ENCODE data around the gene APLP2.

DNA sequence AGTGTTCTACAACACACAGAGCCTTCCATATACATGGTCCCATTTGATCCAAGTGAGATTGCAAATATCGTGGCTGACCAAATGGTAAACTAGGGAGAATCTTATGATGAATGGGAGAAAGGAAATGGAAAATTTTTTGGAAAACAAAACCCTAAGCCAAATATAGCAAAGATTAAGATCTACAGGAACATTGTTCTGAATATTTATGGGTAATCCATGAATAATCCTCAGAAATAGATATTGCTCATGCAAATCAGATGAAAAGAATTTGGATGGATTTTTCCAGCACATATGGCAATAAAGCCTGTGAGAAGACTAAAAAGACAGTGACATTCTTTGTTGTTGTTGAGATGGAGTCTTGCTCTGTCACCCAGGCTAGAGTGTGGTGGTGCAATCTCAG lies 45.3 kb upstream of the APLP2 start:
- no peak for TF ChIP-seq POLR2A (IDR thresholded peaks at IDR 0.05)
- TF ChIP-seq, protein P1, sequence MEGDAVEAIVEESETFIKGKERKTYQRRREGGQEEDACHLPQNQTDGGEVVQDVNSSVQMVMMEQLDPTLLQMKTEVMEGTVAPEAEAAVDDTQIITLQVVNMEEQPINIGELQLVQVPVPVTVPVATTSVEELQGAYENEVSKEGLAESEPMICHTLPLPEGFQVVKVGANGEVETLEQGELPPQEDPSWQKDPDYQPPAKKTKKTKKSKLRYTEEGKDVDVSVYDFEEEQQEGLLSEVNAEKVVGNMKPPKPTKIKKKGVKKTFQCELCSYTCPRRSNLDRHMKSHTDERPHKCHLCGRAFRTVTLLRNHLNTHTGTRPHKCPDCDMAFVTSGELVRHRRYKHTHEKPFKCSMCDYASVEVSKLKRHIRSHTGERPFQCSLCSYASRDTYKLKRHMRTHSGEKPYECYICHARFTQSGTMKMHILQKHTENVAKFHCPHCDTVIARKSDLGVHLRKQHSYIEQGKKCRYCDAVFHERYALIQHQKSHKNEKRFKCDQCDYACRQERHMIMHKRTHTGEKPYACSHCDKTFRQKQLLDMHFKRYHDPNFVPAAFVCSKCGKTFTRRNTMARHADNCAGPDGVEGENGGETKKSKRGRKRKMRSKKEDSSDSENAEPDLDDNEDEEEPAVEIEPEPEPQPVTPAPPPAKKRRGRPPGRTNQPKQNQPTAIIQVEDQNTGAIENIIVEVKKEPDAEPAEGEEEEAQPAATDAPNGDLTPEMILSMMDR (IDR thresholded peaks at IDR 0.05), result no peak

Data from testis (tissue), 2 donors.